GM06990 (cell line): ENCODE data around the gene LYPD6B.

Source experiments
- DNase-seq: peaks from one replicate; pipeline ENCODE4 v3.0.0-alpha.2; 2011; ENCODE audit not compliant: insufficient read length; ENCODE audit errors: extremely low read depth
- H3K27me3 ChIP-seq: replicated peaks from 2 replicates; pipeline ENCODE4 v1.6.0; 2011; ENCODE audit warnings: low read length; ENCODE audit not compliant: control insufficient read depth, insufficient read depth
- H3K36me3 ChIP-seq: 2 replicates; pipeline ENCODE4 v1.5.1; 2011; ENCODE audit warnings: low read length; ENCODE audit not compliant: control insufficient read depth, insufficient read depth
- H3K4me3 ChIP-seq: replicated peaks from 2 replicates; pipeline ENCODE4 v1.5.1; 2011; ENCODE audit warnings: low read depth, mild to moderate bottlenecking, control low read depth, low read length
- CTCF ChIP-seq: IDR thresholded peaks from 2 replicates; pipeline ENCODE4 v1.5.1; 2011; ENCODE audit warnings: low read length, control low read depth, mild to moderate bottlenecking, inconsistent platforms; ENCODE audit not compliant: insufficient read depth, poor library complexity, severe bottlenecking

The LYPD6B gene

GRCh38 chr2:149178612-149179011 lies 140.1 kb downstream of the LYPD6B start:
- no peaks in the 10 kb centered on the region for H3K27me3 ChIP-seq
- no peak for DNase-seq
- no peak for TF ChIP-seq CTCF
- no peaks in the 10 kb centered on the region for H3K36me3 ChIP-seq
- no peak overlapping the region for H3K4me3 ChIP-seq

- TF ChIP-seq CTCF = no peak
- Histone ChIP-seq H3K27me3 (no peaks in the 10 kb centered on the region), H3K36me3 (no peaks in the 10 kb centered on the region), H3K4me3 (no peak overlapping the region)
- no peak for DNase-seq
Measured at GRCh38 chr2:149180226-149180875, 141.9 kb downstream of the LYPD6B start.

- H3K4me3 ChIP-seq = no peak overlapping the region
- no peaks in the 10 kb centered on the region for H3K27me3 ChIP-seq
- no peak for TF ChIP-seq CTCF
- no peak for DNase-seq
- no peaks in the 10 kb centered on the region for H3K36me3 ChIP-seq
Measured at GRCh38 chr2:149183187-149183586, 144.7 kb downstream of the LYPD6B start.

GRCh38 chr2:149184991-149185390 lies 146.5 kb downstream of the LYPD6B start:
- no peak for DNase-seq
- no peak overlapping the region for H3K4me3 ChIP-seq
- no peaks in the 10 kb centered on the region for H3K36me3 ChIP-seq
- H3K27me3 ChIP-seq = no peaks in the 10 kb centered on the region
- TF ChIP-seq CTCF = no peak

- TF ChIP-seq CTCF = no peak
- no peak overlapping the region for H3K4me3 ChIP-seq
- no peaks in the 10 kb centered on the region for H3K27me3 ChIP-seq
- H3K36me3 ChIP-seq = no peaks in the 10 kb centered on the region
- no peak for DNase-seq
Measured at GRCh38 chr2:149185942-149186490, 147.5 kb downstream of the LYPD6B start.
